Measurements from ENCODE around the gene SNX19.

Gene SNX19

DNA sequence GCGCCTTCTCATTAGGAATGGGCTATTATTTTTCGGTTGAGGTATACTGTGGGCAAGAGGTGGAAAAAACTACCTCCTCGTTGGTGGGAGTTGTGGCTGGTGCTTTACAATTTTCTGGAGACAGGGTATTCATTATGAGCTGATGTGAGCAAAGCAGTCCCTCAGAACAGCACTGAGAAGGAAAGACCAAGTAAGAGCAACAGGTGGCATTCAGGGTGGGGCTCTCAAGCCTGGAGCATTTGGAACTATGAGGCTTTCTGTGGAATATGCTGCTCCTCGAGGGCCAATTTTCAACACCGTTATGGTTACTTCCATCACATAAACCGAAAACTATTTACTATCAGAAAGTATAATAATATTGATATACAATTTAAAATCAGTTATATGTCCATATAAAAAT is 3.7 kb downstream of the SNX19 start:
- TF ChIP-seq CTCF (IDR thresholded peaks at IDR 0.05): no peak

- TF ChIP-seq CTCF (IDR thresholded peaks at IDR 0.05): no peak
These were observed 5.0 kb downstream of the SNX19 start for GRCh38 chr11:130911306-130911705.

DNA sequence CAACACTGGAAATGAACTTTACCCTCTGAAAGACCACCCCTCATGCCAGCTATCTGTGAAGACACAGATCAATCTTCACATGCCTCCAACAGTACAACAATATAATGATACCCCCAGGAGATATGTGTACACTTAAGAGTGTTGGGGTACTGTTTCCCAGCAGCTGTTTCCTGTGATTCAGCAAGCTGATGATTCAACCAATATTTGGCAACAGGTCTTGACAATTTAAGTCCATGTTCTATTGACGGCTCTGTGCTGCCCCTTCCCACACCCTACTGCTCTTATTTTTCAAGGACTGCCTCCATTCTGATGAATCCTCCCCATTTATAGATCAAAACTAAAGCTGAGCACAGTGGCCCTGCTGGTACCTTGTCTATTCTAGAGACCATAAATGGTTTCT is 6.6 kb downstream of the SNX19 start:
- no peak for TF ChIP-seq CTCF (IDR thresholded peaks at IDR 0.05)

GRCh38 chr11:130908770-130909625 is 7.3 kb downstream of the SNX19 start:
- no peak for TF ChIP-seq CTCF (IDR thresholded peaks at IDR 0.05)

DNA sequence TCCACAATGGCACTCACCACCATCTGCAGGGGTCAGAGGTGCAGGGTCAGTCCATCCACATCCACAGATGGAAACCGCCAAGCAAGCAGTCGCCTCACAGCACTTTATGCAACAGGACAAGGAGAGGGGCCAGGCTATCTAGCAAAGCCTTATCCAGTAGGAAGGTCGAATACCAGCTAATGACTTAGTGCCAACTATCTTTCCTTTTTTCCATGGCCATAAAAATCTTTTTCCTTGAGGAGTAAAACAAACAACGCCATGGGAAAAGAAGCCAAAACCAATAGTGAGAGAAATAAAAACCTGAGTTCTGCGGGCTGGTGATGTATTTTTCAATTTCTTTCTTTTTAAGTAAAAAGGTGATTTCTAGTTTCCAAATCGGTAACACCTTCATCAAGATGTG is 8.2 kb downstream of the SNX19 start:
- no peak for TF ChIP-seq CTCF (IDR thresholded peaks at IDR 0.05)

DNA sequence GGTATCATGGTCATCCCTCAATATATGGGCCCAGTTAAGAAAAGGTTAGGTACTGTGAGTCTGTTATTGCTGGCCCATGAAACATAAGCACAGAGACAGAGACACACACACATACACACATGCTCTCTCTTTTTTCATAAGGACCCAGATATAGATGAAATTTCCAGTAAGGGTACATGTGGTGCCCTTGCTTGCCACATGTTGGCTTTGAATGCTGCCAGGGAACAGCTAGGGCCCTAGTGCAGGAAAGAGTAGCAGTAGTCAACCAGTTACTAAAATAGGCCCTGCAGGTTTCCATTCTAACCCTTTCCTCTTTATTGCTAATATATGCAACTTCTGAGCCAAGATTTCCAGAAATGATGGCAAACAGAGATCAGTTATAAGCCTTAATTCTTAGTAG is 9.1 kb downstream of the SNX19 start:
- TF ChIP-seq CTCF (IDR thresholded peaks at IDR 0.05): no peak

- no peak for TF ChIP-seq CTCF (IDR thresholded peaks at IDR 0.05)
These were observed 9.7 kb downstream of the SNX19 start for GRCh38 chr11:130906616-130907015.

DNA sequence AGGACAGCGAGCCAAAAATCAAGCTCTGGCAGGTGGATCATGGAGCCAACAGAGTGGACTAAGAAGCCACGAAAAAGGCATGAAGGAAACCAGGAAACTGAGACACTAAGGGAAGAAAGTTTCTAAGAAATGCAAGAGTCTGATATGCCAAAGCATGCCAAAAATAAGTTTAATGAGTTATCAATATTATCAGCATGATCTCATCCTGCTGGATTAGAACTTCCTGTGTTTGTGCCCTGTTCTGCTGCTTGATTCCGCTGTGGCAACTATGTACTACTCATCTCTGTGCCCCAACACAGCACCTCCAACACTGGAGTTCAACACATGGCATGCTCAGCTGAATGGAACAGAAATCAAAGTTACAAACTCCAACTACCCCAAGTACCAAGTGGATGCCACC is 10.8 kb downstream of the SNX19 start:
- no peak for TF ChIP-seq CTCF (IDR thresholded peaks at IDR 0.05)
